Panc1 (cell line): ENCODE results near the gene GNAQ. TPM values are rescaled to one million over a fixed set of nuclear protein-coding genes. Genes with fewer than 3 reads are reported as not detected.

Experiments used
- ATAC-seq: fragments of 200-7000 bp; cut with Tn5 transposase; 2 replicates; pipeline ENCODE4 v1.9.1; 2020; ENCODE audit warnings: mild to moderate bottlenecking, moderate library complexity
- BruUV-seq: library from RNA; stranded (reverse); fragments of 400-500 nt; replicated peaks from 2 replicates; lab custom pipeline; 2021; lab: Mats Ljungman, UMichigan
- CTCF ChIA-PET: fragments of 300-600 bp; sonication (Branson Sonifier 250); formaldehyde crosslinking; loops from one replicate; lab custom pipeline; 2022; ENCODE audit warnings: antibody characterized with exemption; lab: Charles Lee
- POLR2A ChIA-PET: fragments of 300-600 bp; sonication (Branson Sonifier 250); formaldehyde crosslinking; loops from one replicate; lab custom pipeline; 2022; ENCODE audit warnings: antibody characterized with exemption; lab: Charles Lee
- DNase-seq: peaks from one replicate; pipeline ENCODE4 v3.0.0-alpha.2; 2010; ENCODE audit warnings: low read depth, low spot score
- H3K27ac ChIP-seq: 2 replicates; pipeline ENCODE4 v1.5.1; 2011; ENCODE audit warnings: mild to moderate bottlenecking, low read length, inconsistent platforms
- H3K27me3 ChIP-seq: fragments of 200-500 bp; sonication (Bioruptor generic); 2 replicates; pipeline ENCODE4 v1.6.0; 2014; ENCODE audit warnings: low read length, inconsistent platforms; ENCODE audit not compliant: control insufficient read depth, insufficient read depth
- H3K36me3 ChIP-seq: fragments of 200-500 bp; sonication (Bioruptor generic); 2 replicates; pipeline ENCODE4 v1.5.1; 2014; ENCODE audit warnings: inconsistent platforms, mild to moderate bottlenecking, low read length, moderate library complexity; ENCODE audit not compliant: control insufficient read depth, insufficient read depth
- H3K4me1 ChIP-seq: 2 replicates; pipeline ENCODE4 v1.5.1; 2011; ENCODE audit warnings: inconsistent platforms, mild to moderate bottlenecking, low read length, moderate library complexity; ENCODE audit not compliant: control insufficient read depth, insufficient read depth
- H3K4me3 ChIP-seq, 2 experiments: 2 replicates each; pipeline ENCODE4 v1.5.1; 2011 to 2012; ENCODE audit warnings: low read depth in 2 of 2, low read length in 2 of 2, mild to moderate bottlenecking in 2 of 2, inconsistent platforms in 1 of 2, moderate library complexity in 1 of 2
- H3K9me3 ChIP-seq: fragments of 200-500 bp; sonication (Bioruptor generic); 2 replicates; pipeline ENCODE4 v1.5.1; 2014; ENCODE audit warnings: low read depth, mild to moderate bottlenecking, inconsistent platforms, low read length, moderate library complexity; ENCODE audit not compliant: control insufficient read depth, insufficient read depth
- CTCF ChIP-seq: fragments of 450-650 bp; IDR thresholded peaks from 2 replicates; pipeline ENCODE4 v1.5.1; 2017; ENCODE audit warnings: mild to moderate bottlenecking
- POLR2AphosphoS5 ChIP-seq: IDR thresholded peaks from 2 replicates; pipeline ENCODE4 v1.6.1; 2012; ENCODE audit warnings: mild to moderate bottlenecking, low read depth, low read length, moderate library complexity
- REST ChIP-seq, 2 experiments: IDR thresholded peaks; 2 replicates each; pipeline ENCODE4 v1.6.1; 2011 to 2012; ENCODE audit warnings: low read depth in 2 of 2, control low read depth in 1 of 2, low read length in 1 of 2, mild to moderate bottlenecking in 1 of 2, moderate library complexity in 1 of 2; ENCODE audit not compliant: insufficient read depth in 1 of 2
- SIN3A ChIP-seq: IDR thresholded peaks from 2 replicates; pipeline ENCODE4 v1.6.1; 2012; ENCODE audit warnings: low read depth, mild to moderate bottlenecking, low read length, moderate library complexity, borderline replicate concordance; ENCODE audit not compliant: insufficient read depth
- TCF7L2 ChIP-seq: IDR thresholded peaks from 2 replicates; pipeline ENCODE4 v1.6.1; 2011; ENCODE audit warnings: mild to moderate bottlenecking, low read depth, low read length, inconsistent platforms
- in situ Hi-C: cut with HindIII; loops from 2 replicates; pipeline ENCODE4 v1.10.0; 2016; ENCODE audit warnings: low sequenced_read_pairs, low pct_unique_long_range_greater_than_20kb
- intact Hi-C: fragments of 100-400 bp; cut with micrococcal nuclease; formaldehyde crosslinking; loops from one replicate; pipeline ENCODE4 v1.10.0; 2022; ENCODE audit not compliant: unreplicated experiment
- total RNA-seq: library from RNA; stranded (reverse); gene quantifications from one replicate; pipeline ENCODE4 v1.2.1, GENCODE V29; 2021; ENCODE audit not compliant: unreplicated experiment

The GNAQ gene
- total RNA-seq, 1 experiment from 2014 or later = 34.5 TPM

GRCh38 chr9:77798140-77798539 lies 233.5 kb downstream of the GNAQ start:
- Histone ChIP-seq H3K9me3 (no peaks in the 10 kb centered on the region), H3K4me1 (no peaks in the 10 kb centered on the region), H3K36me3 (no peaks in the 10 kb centered on the region), H3K27me3 (no peaks in the 10 kb centered on the region), H3K4me3 (no peak overlapping the region), H3K27ac (no peak overlapping the region)
- CTCF ChIA-PET = no interaction called here
- ATAC-seq = no peak
- no peak for TF ChIP-seq REST (IDR thresholded peaks at IDR 0.05; ENCODE audit: insufficient read depth in 1 of 2, low read depth in 2 of 2, low read length in 1 of 2)
- TF ChIP-seq CTCF = no peak
- no peak for TF ChIP-seq TCF7L2
- no peak for TF ChIP-seq SIN3A
- no peak for TF ChIP-seq POLR2AphosphoS5
- no peak for DNase-seq
- in situ Hi-C loops (no loop called here), intact Hi-C loops (no loop called here)
- POLR2A ChIA-PET = no interaction called here
- no TSS peak for BruUV-seq

- no peak overlapping the region for H3K4me3 ChIP-seq
- H3K4me1 ChIP-seq = no peaks in the 10 kb centered on the region
- no peaks in the 10 kb centered on the region for H3K36me3 ChIP-seq
- H3K9me3 ChIP-seq = no peaks in the 10 kb centered on the region
- CTCF ChIA-PET = no interaction called here
- in situ Hi-C loops = no loop called here
- ATAC-seq (no peak), DNase-seq (no peak)
- POLR2A ChIA-PET = no interaction called here
- no peak for TF ChIP-seq SIN3A
- no peak for TF ChIP-seq TCF7L2
- TF ChIP-seq CTCF = no peak
- TF ChIP-seq REST (IDR thresholded peaks at IDR 0.05; ENCODE audit: insufficient read depth in 1 of 2, low read depth in 2 of 2, low read length in 1 of 2) = no peak
- H3K27ac ChIP-seq = no peak overlapping the region
- no TSS peak for BruUV-seq
- intact Hi-C loops = no loop called here
- H3K27me3 ChIP-seq = no peaks in the 10 kb centered on the region
These were observed 236.6 kb downstream of the GNAQ start for GRCh38 chr9:77794985-77795384.
